D721Med (cell line): ENCODE measurements around the gene MT1E.

Source experiments
- DNase-seq: peaks from one replicate; pipeline ENCODE4 v3.0.0; 2011; ENCODE audit warnings: low spot score; ENCODE audit not compliant: insufficient read length
- FAIRE-seq: peaks from 2 replicates; lab custom pipeline; 2011; peaks lifted over from hg19 to GRCh38; lab: Jason Lieb, UNC
- TF ChIP-seq, protein P1 (sequence below): IDR thresholded peaks from 2 replicates; pipeline ENCODE4 v1.5.1; 2012; ENCODE audit warnings: mild to moderate bottlenecking, control low read depth; ENCODE audit not compliant: insufficient read depth; ENCODE audit errors: missing control alignments

The MT1E gene

DNA sequence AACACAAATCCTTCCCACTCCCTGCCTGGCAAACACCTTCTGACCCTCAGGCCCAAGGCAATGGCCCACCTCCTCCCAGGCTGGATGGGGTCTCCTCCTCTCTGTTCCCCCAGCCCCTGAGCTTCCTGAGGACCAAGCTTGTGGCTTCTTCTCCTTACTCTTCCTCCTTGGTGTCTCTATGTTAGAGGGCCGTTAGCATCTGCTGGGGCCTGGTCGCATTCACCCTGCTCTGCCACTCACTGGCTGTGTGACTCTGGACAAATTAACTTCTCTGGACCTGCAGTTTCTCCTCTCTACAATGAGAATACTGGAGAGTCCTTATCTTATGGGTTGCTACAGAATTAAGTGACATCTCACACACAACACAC lies 17.9 kb upstream of the MT1E start:
- TF ChIP-seq, protein P1, sequence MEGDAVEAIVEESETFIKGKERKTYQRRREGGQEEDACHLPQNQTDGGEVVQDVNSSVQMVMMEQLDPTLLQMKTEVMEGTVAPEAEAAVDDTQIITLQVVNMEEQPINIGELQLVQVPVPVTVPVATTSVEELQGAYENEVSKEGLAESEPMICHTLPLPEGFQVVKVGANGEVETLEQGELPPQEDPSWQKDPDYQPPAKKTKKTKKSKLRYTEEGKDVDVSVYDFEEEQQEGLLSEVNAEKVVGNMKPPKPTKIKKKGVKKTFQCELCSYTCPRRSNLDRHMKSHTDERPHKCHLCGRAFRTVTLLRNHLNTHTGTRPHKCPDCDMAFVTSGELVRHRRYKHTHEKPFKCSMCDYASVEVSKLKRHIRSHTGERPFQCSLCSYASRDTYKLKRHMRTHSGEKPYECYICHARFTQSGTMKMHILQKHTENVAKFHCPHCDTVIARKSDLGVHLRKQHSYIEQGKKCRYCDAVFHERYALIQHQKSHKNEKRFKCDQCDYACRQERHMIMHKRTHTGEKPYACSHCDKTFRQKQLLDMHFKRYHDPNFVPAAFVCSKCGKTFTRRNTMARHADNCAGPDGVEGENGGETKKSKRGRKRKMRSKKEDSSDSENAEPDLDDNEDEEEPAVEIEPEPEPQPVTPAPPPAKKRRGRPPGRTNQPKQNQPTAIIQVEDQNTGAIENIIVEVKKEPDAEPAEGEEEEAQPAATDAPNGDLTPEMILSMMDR: no peak
- no peak for DNase-seq
- FAIRE-seq: no peak

DNA sequence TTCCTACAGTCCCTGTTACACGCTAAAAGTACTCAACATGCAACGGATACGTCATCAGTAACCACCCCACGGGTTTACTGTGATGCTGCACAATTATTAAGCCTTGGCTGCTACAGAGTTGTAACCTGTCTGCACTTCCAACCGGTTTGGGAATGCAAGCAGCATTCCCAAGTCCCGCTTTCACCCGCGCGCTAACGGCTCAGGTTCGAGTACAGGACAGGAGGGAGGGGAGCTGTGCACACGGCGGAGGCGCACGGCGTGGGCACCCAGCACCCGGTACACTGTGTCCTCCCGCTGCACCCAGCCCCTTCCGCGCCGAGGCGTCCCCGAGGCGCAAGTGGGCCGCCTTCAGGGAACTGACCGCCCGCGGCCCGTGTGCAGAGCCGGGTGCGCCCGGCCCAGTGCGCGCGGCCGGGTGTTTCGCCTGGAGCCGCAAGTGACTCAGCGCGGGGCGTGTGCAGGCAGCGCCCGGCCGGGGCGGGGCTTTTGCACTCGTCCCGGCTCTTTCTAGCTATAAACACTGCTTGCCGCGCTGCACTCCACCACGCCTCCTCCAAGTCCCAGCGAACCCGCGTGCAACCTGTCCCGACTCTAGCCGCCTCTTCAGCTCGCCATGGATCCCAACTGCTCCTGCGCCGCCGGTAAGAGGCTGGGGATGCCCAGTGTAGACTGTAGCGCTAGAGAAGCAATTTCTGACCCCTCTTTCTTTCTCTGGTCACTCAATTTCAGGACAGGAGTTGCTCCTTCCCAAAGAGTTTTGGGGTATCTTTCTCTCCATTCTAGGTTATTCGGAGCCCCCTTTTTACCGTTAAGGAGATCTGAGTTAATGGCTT lies 17.3 kb upstream of the MT1E start, which contains the start of gene MT2A:
MT2A (plus strand) TSS at position 542 of the 833 bp plus-strand sequence; CDS start at position 614, 72 bp downstream.
- TF ChIP-seq, protein P1: no peak
- DNase-seq (peak; percentile 76), FAIRE-seq (no peak)

DNA sequence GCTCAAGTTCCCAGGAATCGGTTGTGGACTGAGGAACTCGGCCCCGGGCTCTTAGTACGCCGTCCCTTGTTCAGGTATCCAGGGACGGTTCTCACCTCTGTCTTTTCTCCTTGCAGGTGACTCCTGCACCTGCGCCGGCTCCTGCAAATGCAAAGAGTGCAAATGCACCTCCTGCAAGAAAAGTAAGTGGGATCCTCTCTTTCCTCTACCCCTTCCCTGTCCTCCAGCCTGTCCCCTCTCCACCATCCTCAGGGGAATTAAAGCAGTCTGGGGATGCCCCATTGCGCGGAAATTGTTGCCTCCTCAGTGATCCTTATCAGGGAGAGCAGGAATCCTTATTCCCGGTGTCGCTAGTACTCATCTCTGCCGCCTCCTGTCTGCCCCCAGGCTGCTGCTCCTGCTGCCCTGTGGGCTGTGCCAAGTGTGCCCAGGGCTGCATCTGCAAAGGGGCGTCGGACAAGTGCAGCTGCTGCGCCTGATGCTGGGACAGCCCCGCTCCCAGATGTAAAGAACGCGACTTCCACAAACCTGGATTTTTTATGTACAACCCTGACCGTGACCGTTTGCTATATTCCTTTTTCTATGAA lies 16.6 kb upstream of the MT1E start:
- TF ChIP-seq, protein P1: no peak
- FAIRE-seq (no peak), DNase-seq (no peak)

DNA sequence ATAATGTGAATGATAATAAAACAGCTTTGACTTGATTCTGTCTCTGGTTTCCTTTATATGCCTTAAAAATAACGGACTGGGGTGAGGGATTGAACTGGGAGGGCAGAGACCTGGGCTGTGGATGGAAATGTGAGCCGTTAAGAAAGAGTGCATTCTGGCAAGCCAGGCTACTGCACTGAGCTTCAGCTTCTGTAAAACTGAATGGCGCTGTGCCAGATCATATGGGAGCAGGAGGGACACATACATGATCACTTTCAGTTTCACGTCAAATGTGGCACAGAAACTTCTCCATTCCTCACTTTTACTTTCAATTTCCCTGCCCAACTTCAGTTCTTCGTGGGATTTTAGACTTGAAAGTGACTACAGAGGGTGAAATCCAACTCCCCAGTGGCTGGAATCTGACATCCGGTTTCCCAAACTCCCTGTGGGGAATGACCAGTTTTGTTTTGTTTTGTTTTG lies 16.1 kb upstream of the MT1E start:
- TF ChIP-seq, protein P1: no peak
- FAIRE-seq: no peak
- no peak for DNase-seq

DNA sequence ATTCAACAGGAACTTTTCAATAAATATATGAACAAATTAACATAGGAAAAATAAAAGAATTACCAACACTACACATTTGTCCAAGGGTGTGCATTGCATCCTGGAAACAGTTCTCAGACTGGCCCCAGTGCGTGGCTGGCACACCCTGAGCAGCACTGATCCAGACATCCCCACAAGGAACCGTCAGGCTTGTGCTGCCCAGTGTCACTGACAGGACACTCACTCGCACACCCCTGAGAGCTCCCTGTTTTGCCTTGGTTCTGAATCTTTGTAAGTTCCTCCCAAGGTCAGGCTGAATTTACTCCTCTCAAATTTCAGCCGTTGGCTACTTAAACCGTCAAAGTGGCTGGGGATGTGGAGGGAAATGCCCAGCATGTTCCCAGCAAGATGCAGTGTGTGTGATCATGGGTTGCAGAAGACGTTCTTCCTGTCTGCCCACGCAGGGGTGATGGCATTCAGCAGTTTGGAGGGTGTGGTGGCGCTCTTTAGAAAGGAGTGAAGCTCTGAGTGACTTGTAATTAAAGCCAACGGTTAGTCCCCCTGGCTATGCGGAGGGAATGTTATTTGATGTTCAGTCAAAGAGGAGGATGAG lies 15.5 kb upstream of the MT1E start:
- DNase-seq (no peak), FAIRE-seq (no peak)
- TF ChIP-seq, protein P1: no peak

DNA sequence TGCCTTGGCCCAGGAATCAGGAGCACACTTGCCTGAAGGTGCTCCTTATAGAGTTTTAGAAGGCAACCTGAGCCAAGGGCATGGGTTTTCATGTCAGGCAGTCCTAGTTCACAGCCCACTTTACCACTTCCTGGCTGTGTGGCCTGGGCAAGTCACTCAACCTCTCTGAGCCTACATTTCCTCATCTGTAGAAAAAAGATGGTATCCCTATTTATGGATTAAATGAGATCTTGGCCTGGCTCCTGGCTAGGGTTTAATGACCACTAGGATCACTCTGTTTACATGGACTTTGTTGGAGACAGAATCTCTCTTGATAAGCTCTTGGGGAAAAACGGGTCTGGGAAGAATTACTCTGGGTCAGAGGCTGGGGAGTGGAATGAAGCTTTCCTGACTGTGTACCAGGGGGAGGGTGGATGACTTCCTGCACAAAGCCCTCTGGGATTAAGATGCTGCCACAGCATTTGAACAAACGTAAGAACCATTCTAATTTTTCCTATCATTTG lies 14.9 kb upstream of the MT1E start:
- no peak for FAIRE-seq
- DNase-seq: no peak
- TF ChIP-seq, protein P1: no peak
